ENCODE data around the gene ELAVL3.
"Not testable (repeated sequence)": the region's sequence is repeated elsewhere in the genome, so short reads cannot be mapped to it uniquely, and the experiment has no call there.

Gene ELAVL3

GRCh38 chr19:11458912-11459311 lies 21.9 kb downstream of the ELAVL3 start:
- DNase-seq (ENCODE audit: low read depth in 2 of 2, low spot score in 1 of 2): not testable (repeated sequence)

GRCh38 chr19:11458236-11458900 lies 22.5 kb downstream of the ELAVL3 start:
- DNase-seq (ENCODE audit: low read depth in 2 of 2, low spot score in 1 of 2): no peak

- no peak for DNase-seq (ENCODE audit: low read depth in 2 of 2, low spot score in 1 of 2)
Measured at GRCh38 chr19:11457831-11458230, 23.0 kb downstream of the ELAVL3 start.

GRCh38 chr19:11457115-11457514 lies 23.7 kb downstream of the ELAVL3 start:
- DNase-seq (ENCODE audit: low read depth in 2 of 2, low spot score in 1 of 2): no peak

- no peak for DNase-seq (ENCODE audit: low read depth in 2 of 2, low spot score in 1 of 2)
Measured at GRCh38 chr19:11456659-11457058, 24.2 kb downstream of the ELAVL3 start.

GRCh38 chr19:11455233-11455554 lies 25.7 kb downstream of the ELAVL3 start:
- not testable (repeated sequence) for DNase-seq (ENCODE audit: low read depth in 2 of 2, low spot score in 1 of 2)

- no peak for DNase-seq (ENCODE audit: low read depth in 2 of 2, low spot score in 1 of 2)
Measured at GRCh38 chr19:11453468-11454341, 27.1 kb downstream of the ELAVL3 start.

- DNase-seq (ENCODE audit: low read depth in 2 of 2, low spot score in 1 of 2): no peak
Measured at GRCh38 chr19:11452620-11453310, 28.1 kb downstream of the ELAVL3 start.

- no peak for DNase-seq (ENCODE audit: low read depth in 2 of 2, low spot score in 1 of 2)
Measured at GRCh38 chr19:11451871-11452619, 28.8 kb downstream of the ELAVL3 start.

GRCh38 chr19:11451327-11451870 lies 29.4 kb downstream of the ELAVL3 start:
- DNase-seq (ENCODE audit: low read depth in 2 of 2, low spot score in 1 of 2): no peak

GRCh38 chr19:11450570-11451326 lies 30.1 kb downstream of the ELAVL3 start:
- no peak for DNase-seq (ENCODE audit: low read depth in 2 of 2, low spot score in 1 of 2)

- DNase-seq (ENCODE audit: low read depth in 2 of 2, low spot score in 1 of 2): no peak
Measured at GRCh38 chr19:11448923-11449554, 31.8 kb downstream of the ELAVL3 start.

GRCh38 chr19:11448410-11448809 lies 32.4 kb downstream of the ELAVL3 start:
- no peak for DNase-seq (ENCODE audit: low read depth in 2 of 2, low spot score in 1 of 2)

GRCh38 chr19:11447347-11448262 lies 33.2 kb downstream of the ELAVL3 start:
- DNase-seq (ENCODE audit: low read depth in 2 of 2, low spot score in 1 of 2): no peak

GRCh38 chr19:11446652-11447301 lies 34.1 kb downstream of the ELAVL3 start:
- peak in 1 of 2 donors; percentile 27 for DNase-seq (ENCODE audit: low read depth in 2 of 2, low spot score in 1 of 2)

GRCh38 chr19:11446271-11446651 lies 34.6 kb downstream of the ELAVL3 start:
- DNase-seq (ENCODE audit: low read depth in 2 of 2, low spot score in 1 of 2): no peak

- no peak for DNase-seq (ENCODE audit: low read depth in 2 of 2, low spot score in 1 of 2)
Measured at GRCh38 chr19:11445141-11445540, 35.7 kb downstream of the ELAVL3 start.

GRCh38 chr19:11444059-11444458 lies 36.8 kb downstream of the ELAVL3 start:
- no peak for DNase-seq (ENCODE audit: low read depth in 2 of 2, low spot score in 1 of 2)

Data from stimulated activated CD8-positive, alpha-beta memory T cell treated with anti-CD3 and anti-CD28 coated beads, Interleukin-4, amount 100 ng/mL, for 4 hours (primary cell).